HFFc6 (cell line): ENCODE measurements around the gene NAA11. TPM values are rescaled to one million over a fixed set of nuclear protein-coding genes. Genes with fewer than 3 reads are reported as not detected.

Source experiments
- DNase-seq: peaks from one replicate; pipeline ENCODE4 v3.0.0-alpha.2; 2018
- H3K27ac Mint-ChIP-seq: 2 replicates; pipeline ENCODE4 v1.8.0; 2020; ENCODE audit warnings: mild to moderate bottlenecking, mixed read lengths
- H3K27me3 Mint-ChIP-seq: 2 replicates; pipeline ENCODE4 v1.8.0; 2021; ENCODE audit warnings: mild to moderate bottlenecking, moderate library complexity, mixed read lengths; ENCODE audit not compliant: insufficient read depth
- H3K36me3 Mint-ChIP-seq: 2 replicates; pipeline ENCODE4 v1.8.0; 2021; ENCODE audit warnings: low read depth, mixed read lengths
- H3K4me1 Mint-ChIP-seq: 2 replicates; pipeline ENCODE4 v1.8.0; 2020; ENCODE audit warnings: low read depth, mixed read lengths
- H3K4me3 Mint-ChIP-seq: 2 replicates; pipeline ENCODE4 v1.8.0; 2020; ENCODE audit warnings: mild to moderate bottlenecking, moderate library complexity, mixed read lengths
- H3K9me3 Mint-ChIP-seq: 2 replicates; pipeline ENCODE4 v1.8.0; 2020; ENCODE audit warnings: mild to moderate bottlenecking, mixed read lengths
- total RNA-seq, 6 experiments: library from RNA; stranded (reverse); fragmentation: NEBNext Ultra II Directional; extraction: Animal tissue kit (Norgen Biotek cat#: 25700); gene quantifications; 2 replicates in 1 of 6; 3 replicates in 5 of 6; pipeline ENCODE4 v1.2.3, GENCODE V29; 2021
- TF ChIP-seq, protein P1 (sequence below): fragments of 200-600 bp; sonication (generic); IDR thresholded peaks from 2 replicates; pipeline ENCODE4 v1.5.0; 2021; ENCODE audit warnings: antibody characterized with exemption, mild to moderate bottlenecking

The NAA11 gene
- total RNA-seq, 6 experiments from 2014 or later, result not detected

DNA sequence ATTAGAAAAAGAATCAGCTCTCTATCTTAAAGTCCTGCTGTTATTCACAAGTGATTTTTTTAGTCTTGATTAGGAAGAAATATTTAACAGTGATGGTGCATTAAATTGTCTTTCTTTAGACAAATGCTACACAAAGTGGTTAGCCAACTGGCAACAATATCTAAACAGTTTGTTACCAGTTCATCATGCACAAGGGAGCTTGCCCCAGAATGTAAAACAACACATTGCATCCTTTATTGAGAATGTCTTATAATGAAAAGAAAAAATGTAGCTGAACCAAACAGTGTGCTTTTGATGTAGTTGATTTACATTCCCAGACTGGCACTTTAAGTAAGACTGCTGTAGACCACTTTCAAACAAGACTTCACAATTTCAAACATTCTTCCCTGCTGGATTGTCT lies 34.1 kb upstream of the NAA11 start:
- Mint-ChIP-seq H3K36me3 (no peaks in the 10 kb centered on the region), H3K27ac (no peak overlapping the region), H3K27me3 (no peaks in the 10 kb centered on the region)

DNA sequence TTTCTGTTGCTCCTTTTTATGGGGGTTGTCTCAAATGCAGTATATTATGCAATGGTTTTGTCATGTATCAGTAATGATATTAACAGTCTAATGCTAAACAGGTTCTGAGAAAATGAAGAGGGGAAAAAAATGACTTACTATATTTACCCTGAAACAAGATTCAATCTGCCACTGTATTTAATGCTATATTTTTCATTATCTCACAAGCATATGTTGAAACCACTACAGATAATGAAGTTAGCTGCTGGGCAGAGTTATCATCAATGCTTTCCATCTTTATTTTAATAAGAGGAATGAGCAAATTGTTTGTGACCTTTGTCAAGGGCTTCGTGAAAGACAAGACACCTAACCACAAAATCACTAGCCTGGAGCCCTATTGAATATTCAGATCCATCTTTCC lies 32.6 kb upstream of the NAA11 start:
- no peak for DNase-seq
- peaks cover 4% of the 10 kb centered on the region for H3K9me3 Mint-ChIP-seq
- H3K4me1 Mint-ChIP-seq, result no peaks in the 10 kb centered on the region
- no peaks in the 10 kb centered on the region for H3K36me3 Mint-ChIP-seq
- H3K4me3 Mint-ChIP-seq, result no peak overlapping the region
- H3K27me3 Mint-ChIP-seq, result no peaks in the 10 kb centered on the region
- H3K27ac Mint-ChIP-seq, result no peak overlapping the region
- TF ChIP-seq, protein P1, sequence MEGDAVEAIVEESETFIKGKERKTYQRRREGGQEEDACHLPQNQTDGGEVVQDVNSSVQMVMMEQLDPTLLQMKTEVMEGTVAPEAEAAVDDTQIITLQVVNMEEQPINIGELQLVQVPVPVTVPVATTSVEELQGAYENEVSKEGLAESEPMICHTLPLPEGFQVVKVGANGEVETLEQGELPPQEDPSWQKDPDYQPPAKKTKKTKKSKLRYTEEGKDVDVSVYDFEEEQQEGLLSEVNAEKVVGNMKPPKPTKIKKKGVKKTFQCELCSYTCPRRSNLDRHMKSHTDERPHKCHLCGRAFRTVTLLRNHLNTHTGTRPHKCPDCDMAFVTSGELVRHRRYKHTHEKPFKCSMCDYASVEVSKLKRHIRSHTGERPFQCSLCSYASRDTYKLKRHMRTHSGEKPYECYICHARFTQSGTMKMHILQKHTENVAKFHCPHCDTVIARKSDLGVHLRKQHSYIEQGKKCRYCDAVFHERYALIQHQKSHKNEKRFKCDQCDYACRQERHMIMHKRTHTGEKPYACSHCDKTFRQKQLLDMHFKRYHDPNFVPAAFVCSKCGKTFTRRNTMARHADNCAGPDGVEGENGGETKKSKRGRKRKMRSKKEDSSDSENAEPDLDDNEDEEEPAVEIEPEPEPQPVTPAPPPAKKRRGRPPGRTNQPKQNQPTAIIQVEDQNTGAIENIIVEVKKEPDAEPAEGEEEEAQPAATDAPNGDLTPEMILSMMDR, result no peak

More for the DNA sequence above, 34.1 kb upstream of the NAA11 start:
- Mint-ChIP-seq H3K9me3 (peaks cover 4% of the 10 kb centered on the region), H3K4me3 (no peak overlapping the region), H3K4me1 (no peaks in the 10 kb centered on the region)
- no peak for DNase-seq
- TF ChIP-seq, protein P1, result no peak

DNA sequence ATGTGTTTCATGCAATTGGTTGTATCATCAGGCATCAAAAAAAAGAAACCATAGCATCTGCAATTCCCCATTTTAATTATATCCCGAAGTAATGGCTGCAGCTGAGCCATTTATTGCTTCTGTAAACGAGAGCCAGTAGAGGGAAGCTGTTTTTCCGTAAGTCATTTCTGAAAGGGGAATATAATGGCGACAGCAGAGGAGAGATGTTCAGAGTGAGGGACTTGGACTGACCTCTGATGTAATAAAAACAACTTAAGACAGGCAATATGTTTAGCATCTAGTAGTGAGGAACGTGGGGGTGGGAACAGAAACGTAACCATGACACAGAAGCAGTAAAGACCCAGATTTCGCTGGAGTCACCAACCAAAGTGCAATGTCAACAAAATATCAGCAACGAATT lies 31.5 kb upstream of the NAA11 start:
- no peak overlapping the region for H3K4me3 Mint-ChIP-seq
- DNase-seq, result no peak
- TF ChIP-seq, protein P1, result no peak
- H3K9me3 Mint-ChIP-seq, result peaks cover 4% of the 10 kb centered on the region
- no peak overlapping the region for H3K27ac Mint-ChIP-seq
- no peaks in the 10 kb centered on the region for H3K27me3 Mint-ChIP-seq
- H3K4me1 Mint-ChIP-seq, result no peaks in the 10 kb centered on the region
- no peaks in the 10 kb centered on the region for H3K36me3 Mint-ChIP-seq

DNA sequence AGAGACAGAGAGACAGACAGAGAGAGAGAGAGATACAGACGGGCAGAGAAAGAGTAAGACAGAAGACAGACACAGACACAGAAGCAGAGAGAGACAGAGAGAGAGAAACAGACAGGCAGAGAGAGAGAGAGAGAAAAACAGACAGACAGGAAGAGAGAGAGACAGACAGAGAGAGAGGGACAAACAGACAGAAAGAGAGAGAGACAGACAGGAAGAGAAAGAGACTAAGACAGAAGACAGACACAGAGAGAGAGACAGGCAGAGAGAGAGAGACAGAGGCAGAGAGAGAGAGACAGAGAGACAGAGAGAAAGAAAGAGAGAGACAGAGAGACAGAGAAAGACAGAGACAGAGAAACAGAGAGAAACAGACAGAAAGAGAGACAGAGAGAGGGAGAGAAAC lies 27.2 kb upstream of the NAA11 start:
- TF ChIP-seq, protein P1, result no peak

DNA sequence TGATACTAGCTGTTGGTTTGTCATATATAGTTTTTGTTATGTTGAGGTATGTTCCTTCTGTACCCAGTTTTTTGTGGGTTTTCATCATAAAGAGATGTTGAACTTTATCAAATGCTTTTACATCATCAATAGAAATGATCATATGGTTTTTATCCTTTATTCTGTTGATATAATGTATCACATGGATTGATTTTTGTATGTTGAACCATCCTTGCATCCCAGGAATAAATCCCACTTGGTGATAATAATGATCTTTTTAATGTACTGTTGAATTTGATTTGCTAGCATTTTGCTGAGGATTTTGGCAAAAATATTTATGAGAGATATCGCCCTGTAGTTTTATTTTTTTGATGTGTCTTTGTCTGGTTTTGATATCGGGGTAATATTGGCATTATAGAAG lies 22.5 kb upstream of the NAA11 start:
- no peaks in the 10 kb centered on the region; the same call in 1 of the 2 replicates for H3K27me3 Mint-ChIP-seq
- no peaks in the 10 kb centered on the region for H3K4me1 Mint-ChIP-seq
- H3K9me3 Mint-ChIP-seq, result peaks cover 54% of the 10 kb centered on the region

More for the DNA sequence above, 27.2 kb upstream of the NAA11 start:
- H3K9me3 Mint-ChIP-seq, result peaks cover 27% of the 10 kb centered on the region
- H3K4me3 Mint-ChIP-seq, result no peak overlapping the region
- no peak overlapping the region for H3K27ac Mint-ChIP-seq
- H3K36me3 Mint-ChIP-seq, result no peaks in the 10 kb centered on the region
- H3K27me3 Mint-ChIP-seq, result no peaks in the 10 kb centered on the region
- no peak for DNase-seq
- H3K4me1 Mint-ChIP-seq, result no peaks in the 10 kb centered on the region

More for the DNA sequence above, 22.5 kb upstream of the NAA11 start:
- TF ChIP-seq, protein P1, result no peak
- Mint-ChIP-seq H3K27ac (no peak overlapping the region), H3K36me3 (no peaks in the 10 kb centered on the region), H3K4me3 (no peak overlapping the region)
- no peak for DNase-seq
